ENCODE measurements around the gene RNF183.

RNF183 gene

GRCh38 chr9:113257863-113258262 lies 45.3 kb downstream of the RNF183 start:
- Histone ChIP-seq H2AK5ac (ENCODE audit: low read depth, low read length) (no peak overlapping the region), H2BK120ac (ENCODE audit: low read depth, low read length) (no peak overlapping the region), H3K27me3 (ENCODE audit: control insufficient read depth in 3 of 3, insufficient read depth in 3 of 3, low read depth in 1 of 3, low read length in 3 of 3) (no peaks in the 10 kb centered on the region), H2BK5ac (ENCODE audit: low read length) (no peak overlapping the region), H3K18ac (ENCODE audit: low read length) (no peak overlapping the region), H3K23ac (ENCODE audit: low read depth, low read length, poor library complexity) (no peak overlapping the region), H3K27ac (replicated peaks; ENCODE audit: low read length) (no peak overlapping the region), H4K91ac (ENCODE audit: low read depth, low read length, poor library complexity) (no peak overlapping the region), H3K4me2 (ENCODE audit: insufficient read depth, low read length, poor library complexity, severe bottlenecking) (no peak overlapping the region), H2BK15ac (ENCODE audit: low read length) (no peak overlapping the region), H3K4me3 (ENCODE audit: low read length in 2 of 2) (no peak overlapping the region), H2AFZ (ENCODE audit: low read length) (no peak overlapping the region), H3K4me1 (ENCODE audit: control insufficient read depth in 2 of 2, insufficient read depth in 1 of 2, low read depth in 1 of 2, low read length in 2 of 2) (no peaks in the 10 kb centered on the region), H3K4ac (ENCODE audit: low read length) (no peak overlapping the region), H3K9ac (ENCODE audit: low read depth, low read length, poor library complexity) (no peak overlapping the region), H3K14ac (ENCODE audit: low read length) (no peak overlapping the region), H3K79me1 (ENCODE audit: low read depth, low read length) (no peaks in the 10 kb centered on the region), H4K8ac (ENCODE audit: low read depth, low read length) (no peak overlapping the region), H3K9me3 (replicated peaks in 1 of 2; ENCODE audit: control insufficient read depth in 2 of 2, insufficient read depth in 1 of 2, low read depth in 1 of 2, low read length in 2 of 2) (no peaks in the 10 kb centered on the region), H3K36me3 (replicated peaks in 1 of 2; ENCODE audit: control insufficient read depth in 2 of 2, insufficient read depth in 2 of 2, low read length in 2 of 2) (peaks cover 11 to 64% of the 10 kb centered on the region in 2 donors), H2BK12ac (ENCODE audit: low read length) (no peak overlapping the region)
- DNase-seq (ENCODE audit: low spot score) = no peak
- WGBS, 2 donors (ENCODE audit: extremely low coverage in 2 of 2, insufficient read length in 2 of 2, insufficient replicate concordance in 1 of 2) = no CpG with 5 or more reads among the region's 3 CpGs

GRCh38 chr9:113255438-113255837 lies 47.7 kb downstream of the RNF183 start:
- Histone ChIP-seq H3K4me1 (ENCODE audit: control insufficient read depth in 2 of 2, insufficient read depth in 1 of 2, low read depth in 1 of 2, low read length in 2 of 2) (no peaks in the 10 kb centered on the region), H3K9me3 (replicated peaks in 1 of 2; ENCODE audit: control insufficient read depth in 2 of 2, insufficient read depth in 1 of 2, low read depth in 1 of 2, low read length in 2 of 2) (peaks cover 0 to 2% of the 10 kb centered on the region in 2 donors), H3K27ac (replicated peaks; ENCODE audit: low read length) (no peak overlapping the region), H2BK5ac (ENCODE audit: low read length) (no peak overlapping the region), H3K18ac (ENCODE audit: low read length) (no peak overlapping the region), H2AK5ac (ENCODE audit: low read depth, low read length) (no peak overlapping the region), H3K4ac (ENCODE audit: low read length) (no peak overlapping the region), H3K4me2 (ENCODE audit: insufficient read depth, low read length, poor library complexity, severe bottlenecking) (no peak overlapping the region), H3K23ac (ENCODE audit: low read depth, low read length, poor library complexity) (no peak overlapping the region), H2AFZ (ENCODE audit: low read length) (no peak overlapping the region), H3K27me3 (ENCODE audit: control insufficient read depth in 3 of 3, insufficient read depth in 3 of 3, low read depth in 1 of 3, low read length in 3 of 3) (no peaks in the 10 kb centered on the region), H2BK12ac (ENCODE audit: low read length) (no peak overlapping the region), H4K91ac (ENCODE audit: low read depth, low read length, poor library complexity) (no peak overlapping the region), H4K8ac (ENCODE audit: low read depth, low read length) (no peak overlapping the region), H3K79me1 (ENCODE audit: low read depth, low read length) (no peaks in the 10 kb centered on the region), H3K36me3 (replicated peaks in 1 of 2; ENCODE audit: control insufficient read depth in 2 of 2, insufficient read depth in 2 of 2, low read length in 2 of 2) (peaks cover 11 to 42% of the 10 kb centered on the region in 2 donors), H2BK15ac (ENCODE audit: low read length) (no peak overlapping the region), H3K9ac (ENCODE audit: low read depth, low read length, poor library complexity) (no peak overlapping the region), H3K14ac (ENCODE audit: low read length) (no peak overlapping the region), H2BK120ac (ENCODE audit: low read depth, low read length) (no peak overlapping the region), H3K4me3 (ENCODE audit: low read length in 2 of 2) (no peak overlapping the region)
- WGBS, 2 donors (ENCODE audit: extremely low coverage in 2 of 2, insufficient read length in 2 of 2, insufficient replicate concordance in 1 of 2) = no CpG with 5 or more reads among the region's 6 CpGs
- no peak for DNase-seq (ENCODE audit: low spot score)

GRCh38 chr9:113254991-113255390 lies 48.2 kb downstream of the RNF183 start:
- no peak overlapping the region for H2AK5ac ChIP-seq (ENCODE audit: low read depth, low read length)
- H3K9me3 ChIP-seq (replicated peaks in 1 of 2; ENCODE audit: control insufficient read depth in 2 of 2, insufficient read depth in 1 of 2, low read depth in 1 of 2, low read length in 2 of 2) = peaks cover 0 to 2% of the 10 kb centered on the region in 2 donors
- H2AFZ ChIP-seq (ENCODE audit: low read length) = no peak overlapping the region
- no CpG with 5 or more reads among the region's 1 CpG for WGBS, 2 donors (ENCODE audit: extremely low coverage in 2 of 2, insufficient read length in 2 of 2, insufficient replicate concordance in 1 of 2)
- H3K27me3 ChIP-seq (ENCODE audit: control insufficient read depth in 3 of 3, insufficient read depth in 3 of 3, low read depth in 1 of 3, low read length in 3 of 3) = no peaks in the 10 kb centered on the region
- no peak overlapping the region for H2BK12ac ChIP-seq (ENCODE audit: low read length)
- H2BK120ac ChIP-seq (ENCODE audit: low read depth, low read length) = no peak overlapping the region
- no peaks in the 10 kb centered on the region for H3K4me1 ChIP-seq (ENCODE audit: control insufficient read depth in 2 of 2, insufficient read depth in 1 of 2, low read depth in 1 of 2, low read length in 2 of 2)
- no peak overlapping the region for H3K18ac ChIP-seq (ENCODE audit: low read length)
- no peak overlapping the region for H3K9ac ChIP-seq (ENCODE audit: low read depth, low read length, poor library complexity)
- H2BK15ac ChIP-seq (ENCODE audit: low read length) = no peak overlapping the region
- DNase-seq (ENCODE audit: low spot score) = no peak
- no peak overlapping the region for H3K27ac ChIP-seq (replicated peaks; ENCODE audit: low read length)
- no peaks in the 10 kb centered on the region for H3K79me1 ChIP-seq (ENCODE audit: low read depth, low read length)
- no peak overlapping the region for H3K14ac ChIP-seq (ENCODE audit: low read length)
- no peak overlapping the region for H2BK5ac ChIP-seq (ENCODE audit: low read length)
- H3K4me2 ChIP-seq (ENCODE audit: insufficient read depth, low read length, poor library complexity, severe bottlenecking) = no peak overlapping the region
- H3K36me3 ChIP-seq (replicated peaks in 1 of 2; ENCODE audit: control insufficient read depth in 2 of 2, insufficient read depth in 2 of 2, low read length in 2 of 2) = peaks cover 7 to 37% of the 10 kb centered on the region in 2 donors
- no peak overlapping the region for H4K8ac ChIP-seq (ENCODE audit: low read depth, low read length)
- H4K91ac ChIP-seq (ENCODE audit: low read depth, low read length, poor library complexity) = no peak overlapping the region
- no peak overlapping the region for H3K4ac ChIP-seq (ENCODE audit: low read length)
- no peak overlapping the region for H3K23ac ChIP-seq (ENCODE audit: low read depth, low read length, poor library complexity)
- H3K4me3 ChIP-seq (ENCODE audit: low read length in 2 of 2) = no peak overlapping the region

- DNase-seq (ENCODE audit: low spot score) = no peak
- no peak overlapping the region for H3K23ac ChIP-seq (ENCODE audit: low read depth, low read length, poor library complexity)
- H3K4ac ChIP-seq (ENCODE audit: low read length) = no peak overlapping the region
- no peak overlapping the region for H4K91ac ChIP-seq (ENCODE audit: low read depth, low read length, poor library complexity)
- H2AFZ ChIP-seq (ENCODE audit: low read length) = no peak overlapping the region
- H3K9me3 ChIP-seq (replicated peaks in 1 of 2; ENCODE audit: control insufficient read depth in 2 of 2, insufficient read depth in 1 of 2, low read depth in 1 of 2, low read length in 2 of 2) = peaks cover 2% of the 10 kb centered on the region in 2 donors
- H3K27me3 ChIP-seq (ENCODE audit: control insufficient read depth in 3 of 3, insufficient read depth in 3 of 3, low read depth in 1 of 3, low read length in 3 of 3) = no peaks in the 10 kb centered on the region
- H3K18ac ChIP-seq (ENCODE audit: low read length) = no peak overlapping the region
- no peak overlapping the region for H2BK12ac ChIP-seq (ENCODE audit: low read length)
- no peak overlapping the region for H4K8ac ChIP-seq (ENCODE audit: low read depth, low read length)
- H2BK15ac ChIP-seq (ENCODE audit: low read length) = no peak overlapping the region
- H3K4me3 ChIP-seq (ENCODE audit: low read length in 2 of 2) = no peak overlapping the region
- H2BK5ac ChIP-seq (ENCODE audit: low read length) = no peak overlapping the region
- H3K79me1 ChIP-seq (ENCODE audit: low read depth, low read length) = no peaks in the 10 kb centered on the region
- no peaks in the 10 kb centered on the region for H3K4me1 ChIP-seq (ENCODE audit: control insufficient read depth in 2 of 2, insufficient read depth in 1 of 2, low read depth in 1 of 2, low read length in 2 of 2)
- H2AK5ac ChIP-seq (ENCODE audit: low read depth, low read length) = no peak overlapping the region
- peaks cover 0 to 2% of the 10 kb centered on the region in 2 donors for H3K36me3 ChIP-seq (replicated peaks in 1 of 2; ENCODE audit: control insufficient read depth in 2 of 2, insufficient read depth in 2 of 2, low read length in 2 of 2)
- H3K4me2 ChIP-seq (ENCODE audit: insufficient read depth, low read length, poor library complexity, severe bottlenecking) = no peak overlapping the region
- no peak overlapping the region for H2BK120ac ChIP-seq (ENCODE audit: low read depth, low read length)
- WGBS, 2 donors (ENCODE audit: extremely low coverage in 2 of 2, insufficient read length in 2 of 2, insufficient replicate concordance in 1 of 2) = no CpG with 5 or more reads among the region's 2 CpGs
- H3K9ac ChIP-seq (ENCODE audit: low read depth, low read length, poor library complexity) = no peak overlapping the region
- no peak overlapping the region for H3K27ac ChIP-seq (replicated peaks; ENCODE audit: low read length)
- no peak overlapping the region for H3K14ac ChIP-seq (ENCODE audit: low read length)
Measured at GRCh38 chr9:113250807-113251206, 52.4 kb downstream of the RNF183 start.
